Measurements from ENCODE around the gene NAT8L.

NAT8L gene

DNA sequence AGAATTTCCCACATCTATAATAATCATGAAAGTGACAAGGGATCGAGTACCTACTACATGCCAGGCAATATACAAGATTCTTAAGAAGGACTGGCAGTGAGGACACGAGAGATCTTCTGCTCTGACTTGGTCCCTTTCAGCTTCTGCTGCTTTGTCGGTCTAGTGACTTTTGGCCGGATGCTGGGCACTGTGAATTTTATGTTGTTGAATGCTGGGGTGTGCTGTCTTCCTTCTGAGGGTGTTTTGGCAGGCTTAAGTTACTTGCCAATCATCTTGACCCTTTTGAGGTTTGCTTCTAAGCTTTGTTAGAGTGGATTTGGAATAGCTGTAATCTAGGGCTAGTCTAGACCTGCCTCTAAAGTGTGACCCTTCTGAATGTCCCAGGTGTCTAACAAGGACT, 23.5 kb downstream of the NAT8L start:
- Histone ChIP-seq H3K36me3 (ENCODE audit: control insufficient read depth, insufficient read depth, low read length) (no peaks in the 10 kb centered on the region), H3K4me2 (ENCODE audit: low read length) (no peak overlapping the region), H3K4me1 (no peaks in the 10 kb centered on the region), H2AFZ (no peak overlapping the region), H3K4me3 (ENCODE audit: low read depth, low read length) (no peak overlapping the region), H3K27me3 (ENCODE audit: control insufficient read depth, insufficient read depth, low read length) (no peaks in the 10 kb centered on the region), H3K79me2 (no peaks in the 10 kb centered on the region), H3K27ac (no peak overlapping the region), H3K9ac (no peak overlapping the region), H3K9me3 (ENCODE audit: control insufficient read depth, low read length) (no peaks in the 10 kb centered on the region)
- TF ChIP-seq, protein P1, sequence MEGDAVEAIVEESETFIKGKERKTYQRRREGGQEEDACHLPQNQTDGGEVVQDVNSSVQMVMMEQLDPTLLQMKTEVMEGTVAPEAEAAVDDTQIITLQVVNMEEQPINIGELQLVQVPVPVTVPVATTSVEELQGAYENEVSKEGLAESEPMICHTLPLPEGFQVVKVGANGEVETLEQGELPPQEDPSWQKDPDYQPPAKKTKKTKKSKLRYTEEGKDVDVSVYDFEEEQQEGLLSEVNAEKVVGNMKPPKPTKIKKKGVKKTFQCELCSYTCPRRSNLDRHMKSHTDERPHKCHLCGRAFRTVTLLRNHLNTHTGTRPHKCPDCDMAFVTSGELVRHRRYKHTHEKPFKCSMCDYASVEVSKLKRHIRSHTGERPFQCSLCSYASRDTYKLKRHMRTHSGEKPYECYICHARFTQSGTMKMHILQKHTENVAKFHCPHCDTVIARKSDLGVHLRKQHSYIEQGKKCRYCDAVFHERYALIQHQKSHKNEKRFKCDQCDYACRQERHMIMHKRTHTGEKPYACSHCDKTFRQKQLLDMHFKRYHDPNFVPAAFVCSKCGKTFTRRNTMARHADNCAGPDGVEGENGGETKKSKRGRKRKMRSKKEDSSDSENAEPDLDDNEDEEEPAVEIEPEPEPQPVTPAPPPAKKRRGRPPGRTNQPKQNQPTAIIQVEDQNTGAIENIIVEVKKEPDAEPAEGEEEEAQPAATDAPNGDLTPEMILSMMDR (IDR thresholded peaks at IDR 0.05) = no peak

DNA sequence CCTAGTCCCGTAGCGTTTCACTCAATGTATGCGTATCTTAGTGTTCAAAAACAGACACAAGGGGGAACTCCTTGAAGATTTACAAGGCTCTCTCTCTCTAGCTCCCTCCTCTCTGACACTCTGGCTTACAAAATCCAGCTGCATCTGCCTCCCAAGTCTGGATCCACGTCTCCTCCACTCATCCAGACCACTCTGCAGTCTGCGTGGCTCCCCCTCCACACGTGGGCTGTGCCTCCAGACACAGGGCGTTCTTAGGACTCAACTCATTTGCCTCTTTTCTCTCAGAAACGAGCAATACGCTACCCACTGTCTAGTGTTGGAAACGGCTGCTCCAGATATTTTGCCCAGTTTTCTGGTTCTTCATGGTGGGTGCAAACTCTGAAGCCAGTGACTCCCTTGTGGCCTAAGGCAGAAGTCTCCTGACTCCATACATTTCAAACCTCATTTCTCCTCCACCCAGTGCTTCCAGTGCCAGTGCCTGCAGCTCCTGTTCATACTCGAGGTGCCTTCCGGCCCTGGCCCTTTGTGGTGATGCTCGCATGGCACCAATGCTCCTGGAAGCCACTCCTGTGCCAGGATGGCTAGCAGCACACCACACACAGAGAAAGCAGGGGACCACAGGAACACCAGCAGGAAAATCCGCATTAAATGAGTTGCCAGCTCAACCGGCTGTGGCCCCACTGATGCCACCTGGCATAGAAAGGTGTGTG, 24.1 kb downstream of the NAT8L start:
- no peaks in the 10 kb centered on the region for H3K27me3 ChIP-seq (ENCODE audit: control insufficient read depth, insufficient read depth, low read length)
- no peaks in the 10 kb centered on the region for H3K79me2 ChIP-seq
- H3K9me3 ChIP-seq (ENCODE audit: control insufficient read depth, low read length) = no peaks in the 10 kb centered on the region
- no peaks in the 10 kb centered on the region for H3K36me3 ChIP-seq (ENCODE audit: control insufficient read depth, insufficient read depth, low read length)
- H3K9ac ChIP-seq = no peak overlapping the region
- H3K4me1 ChIP-seq = no peaks in the 10 kb centered on the region
- H3K4me2 ChIP-seq (ENCODE audit: low read length) = no peak overlapping the region
- no peak overlapping the region for H2AFZ ChIP-seq
- H3K4me3 ChIP-seq (ENCODE audit: low read depth, low read length) = no peak overlapping the region
- no peak overlapping the region for H3K27ac ChIP-seq
- TF ChIP-seq, protein P1 (IDR thresholded peaks at IDR 0.05) = no peak

DNA sequence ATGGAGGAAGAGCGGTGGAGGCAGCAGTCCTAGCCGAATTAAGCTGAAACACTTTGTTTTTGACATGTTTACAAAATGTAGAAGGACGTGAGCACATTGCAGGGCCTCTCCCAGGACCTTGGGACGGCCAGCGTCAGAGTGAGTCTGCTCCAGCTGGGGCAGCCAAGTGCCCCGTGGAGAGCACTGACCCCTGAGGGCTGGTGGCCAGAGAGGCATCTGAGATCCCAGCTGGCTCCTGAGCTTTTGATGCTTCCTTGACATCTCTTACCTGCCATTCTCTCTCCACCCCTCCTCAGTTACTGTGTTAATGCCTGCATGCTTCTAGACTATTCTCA, 24.7 kb downstream of the NAT8L start:
- H3K27ac ChIP-seq = no peak overlapping the region
- H3K9me3 ChIP-seq (ENCODE audit: control insufficient read depth, low read length) = no peaks in the 10 kb centered on the region
- H3K79me2 ChIP-seq = no peaks in the 10 kb centered on the region
- H3K9ac ChIP-seq = no peak overlapping the region
- H3K4me2 ChIP-seq (ENCODE audit: low read length) = no peak overlapping the region
- H2AFZ ChIP-seq = no peak overlapping the region
- no peaks in the 10 kb centered on the region for H3K36me3 ChIP-seq (ENCODE audit: control insufficient read depth, insufficient read depth, low read length)
- H3K4me3 ChIP-seq (ENCODE audit: low read depth, low read length) = no peak overlapping the region
- H3K4me1 ChIP-seq = no peaks in the 10 kb centered on the region
- TF ChIP-seq, protein P1 (IDR thresholded peaks at IDR 0.05) = no peak
- H3K27me3 ChIP-seq (ENCODE audit: control insufficient read depth, insufficient read depth, low read length) = no peaks in the 10 kb centered on the region

DNA sequence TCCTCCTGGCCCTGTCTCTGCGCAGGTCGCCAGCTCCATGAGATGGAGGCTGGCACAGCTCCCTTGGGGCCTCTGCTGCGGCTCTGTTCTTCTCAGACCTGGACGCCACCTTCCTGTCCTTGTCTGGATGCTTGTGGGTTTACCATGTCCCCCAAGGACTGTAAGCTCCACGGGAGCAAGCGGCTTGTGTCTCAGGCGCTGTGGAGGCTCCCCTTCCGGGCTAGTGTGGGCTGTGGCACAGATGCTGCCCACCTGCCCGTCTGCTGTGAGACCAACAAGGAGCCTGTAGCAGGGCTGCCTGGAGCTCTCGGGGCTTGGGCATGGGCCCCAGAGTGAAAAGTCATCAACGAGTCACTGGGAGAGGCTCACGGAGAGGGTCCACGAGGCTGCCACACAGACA, 25.2 kb downstream of the NAT8L start:
- no peaks in the 10 kb centered on the region for H3K9me3 ChIP-seq (ENCODE audit: control insufficient read depth, low read length)
- no peaks in the 10 kb centered on the region for H3K36me3 ChIP-seq (ENCODE audit: control insufficient read depth, insufficient read depth, low read length)
- H3K9ac ChIP-seq = no peak overlapping the region
- no peak overlapping the region for H2AFZ ChIP-seq
- H3K4me1 ChIP-seq = no peaks in the 10 kb centered on the region
- TF ChIP-seq, protein P1 (IDR thresholded peaks at IDR 0.05) = no peak
- no peaks in the 10 kb centered on the region for H3K79me2 ChIP-seq
- H3K27me3 ChIP-seq (ENCODE audit: control insufficient read depth, insufficient read depth, low read length) = no peaks in the 10 kb centered on the region
- H3K4me3 ChIP-seq (ENCODE audit: low read depth, low read length) = no peak overlapping the region
- no peak overlapping the region for H3K4me2 ChIP-seq (ENCODE audit: low read length)
- H3K27ac ChIP-seq = no peak overlapping the region

DNA sequence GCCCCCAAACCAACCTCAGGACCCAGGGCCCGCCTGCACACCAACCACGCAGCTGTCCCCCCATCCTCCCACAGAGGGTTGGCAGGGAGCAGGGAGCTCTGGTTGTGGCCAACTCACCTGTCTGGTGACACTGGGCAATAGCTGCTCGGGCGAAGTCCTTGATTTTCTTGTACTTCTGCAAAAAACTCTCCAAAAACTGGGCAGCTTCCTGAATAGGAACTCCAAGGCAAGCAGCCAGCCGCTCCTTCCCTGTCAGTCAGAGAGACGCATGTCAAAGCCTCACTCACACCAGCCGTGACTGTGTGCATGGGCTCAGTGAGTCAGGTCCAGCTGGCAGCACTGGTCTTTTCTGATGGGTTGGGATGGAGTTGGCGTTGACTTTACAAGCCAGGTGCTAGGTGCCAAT, 26.4 kb downstream of the NAT8L start:
- Histone ChIP-seq H3K4me1 (no peaks in the 10 kb centered on the region), H3K27ac (no peak overlapping the region), H3K4me2 (ENCODE audit: low read length) (no peak overlapping the region), H3K9ac (no peak overlapping the region), H3K9me3 (ENCODE audit: control insufficient read depth, low read length) (no peaks in the 10 kb centered on the region), H3K27me3 (ENCODE audit: control insufficient read depth, insufficient read depth, low read length) (no peaks in the 10 kb centered on the region), H3K79me2 (no peaks in the 10 kb centered on the region), H3K4me3 (ENCODE audit: low read depth, low read length) (no peak overlapping the region), H3K36me3 (ENCODE audit: control insufficient read depth, insufficient read depth, low read length) (no peaks in the 10 kb centered on the region), H2AFZ (no peak overlapping the region)
- TF ChIP-seq, protein P1 (IDR thresholded peaks at IDR 0.05) = no peak
